Fibroblast of skin of scalp (primary cell): ENCODE results near the gene DRAM2.
"Not testable (repeated sequence)": the region's sequence is repeated elsewhere in the genome, so short reads cannot be mapped to it uniquely, and the experiment has no call there.

ENCODE experiments used
- DNase-seq: peaks from one replicate; pipeline ENCODE4 v3.0.0-alpha.2; 2013

The DRAM2 gene

DNA sequence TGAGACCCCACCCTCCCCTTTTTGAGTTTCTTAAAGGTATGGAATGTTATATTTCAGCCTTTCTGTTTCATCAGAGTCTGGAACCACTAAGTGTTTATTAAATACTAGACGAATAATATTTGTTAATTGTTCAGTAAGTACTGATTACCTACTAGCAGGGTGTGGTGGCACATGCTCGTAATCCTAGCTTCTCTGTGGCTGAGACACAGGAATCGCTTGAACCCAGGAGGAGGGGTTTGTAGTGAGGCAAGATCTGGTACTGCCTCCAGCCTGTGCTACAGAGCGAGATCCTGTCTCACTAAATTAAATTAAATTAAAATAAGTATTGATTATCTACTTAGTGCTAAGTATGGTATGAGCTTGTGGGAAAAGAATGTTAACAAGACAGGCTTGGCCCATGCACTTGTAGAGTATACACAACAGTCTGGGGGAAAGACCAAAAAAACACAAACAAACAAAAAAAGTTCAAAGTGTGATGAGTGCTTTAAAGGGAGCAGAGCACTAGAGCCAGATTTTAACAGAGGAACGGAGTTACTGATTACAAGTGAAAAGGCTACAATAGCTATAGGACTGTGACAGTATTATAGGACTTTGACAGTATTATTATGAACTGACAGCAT, 2.6 kb upstream of the DRAM2 start:
- DNase-seq = no peak

DNA sequence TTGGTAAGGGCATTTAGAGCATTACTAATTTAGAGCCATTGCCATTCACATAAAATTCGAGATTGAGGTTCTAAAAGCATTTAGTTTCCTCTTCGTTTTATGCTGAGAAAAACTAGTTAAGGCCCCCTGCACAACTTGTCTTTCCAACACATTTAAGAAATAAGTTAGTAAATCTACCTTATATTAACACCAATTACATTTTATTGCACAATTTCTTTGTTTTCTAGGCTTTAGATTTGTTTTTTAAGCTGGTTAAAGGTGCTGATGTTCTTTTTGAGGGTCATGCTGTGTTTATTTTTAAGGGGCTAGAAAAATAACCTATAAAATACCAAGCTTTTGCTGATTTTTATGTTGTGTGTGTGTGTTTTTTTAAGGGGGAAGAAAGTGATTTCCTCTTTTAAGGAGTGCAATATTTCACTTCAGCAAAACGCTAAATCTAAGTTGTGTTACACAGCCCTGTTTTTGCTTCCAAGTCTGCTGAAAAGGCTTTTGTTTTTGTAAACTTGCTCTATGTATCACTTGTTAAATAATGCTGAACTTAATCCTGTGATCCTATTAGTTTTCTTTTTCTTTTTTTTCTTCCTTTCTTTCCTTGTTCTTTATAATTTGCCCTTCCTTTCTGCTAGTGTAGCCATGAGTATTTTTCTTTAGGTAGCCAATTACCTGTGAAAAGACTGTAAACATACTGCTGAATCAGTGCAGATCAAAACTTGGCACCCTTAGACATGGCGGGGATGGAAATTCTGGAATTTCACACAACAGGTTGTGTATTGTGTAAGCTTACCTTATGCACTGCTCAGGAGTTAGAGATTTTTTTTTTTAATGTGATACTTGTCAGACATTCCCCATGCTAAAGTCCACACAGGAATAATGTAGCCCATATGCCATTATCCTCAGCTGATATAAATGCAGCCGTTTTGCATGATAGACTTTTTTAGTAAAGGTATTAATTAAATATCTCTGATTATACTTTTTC, 1.6 kb upstream of the DRAM2 start:
- DNase-seq = no peak

- DNase-seq = peak; percentile 39
Measured at GRCh38 chr1:111140680-111140967, 731 bp upstream of the DRAM2 start.

DNA sequence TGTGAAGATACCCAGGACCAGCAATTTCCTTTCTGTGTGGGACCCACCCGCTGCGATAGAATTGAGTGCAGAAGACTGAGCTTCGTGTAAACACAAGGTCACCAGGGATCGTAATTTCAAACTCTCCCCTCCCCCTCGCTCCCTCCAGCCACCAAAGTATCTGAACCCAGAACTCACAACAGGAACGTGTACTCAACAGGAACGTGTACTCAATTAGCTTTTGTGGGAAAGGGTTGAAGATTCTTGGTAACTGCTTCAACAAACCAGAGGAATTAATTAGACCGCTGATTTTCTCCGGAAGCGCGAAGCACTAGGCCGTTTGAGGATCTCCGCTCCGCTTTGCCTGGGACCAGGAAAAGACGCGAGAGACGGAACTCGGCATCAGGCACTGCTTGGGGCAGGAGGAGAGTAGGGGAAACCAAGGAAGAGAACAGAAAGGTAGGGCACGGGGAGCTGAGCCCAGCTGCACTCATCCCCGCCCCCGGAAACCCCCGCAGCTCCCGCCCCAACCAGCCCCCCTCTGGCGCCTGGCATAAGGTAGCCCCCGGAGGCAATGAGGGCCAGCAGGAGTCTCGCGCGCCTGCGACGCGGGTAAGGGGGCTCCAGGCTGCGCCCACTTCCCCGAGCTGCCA, 453 bp downstream of the DRAM2 start:
- DNase-seq = peak; percentile 56

DNA sequence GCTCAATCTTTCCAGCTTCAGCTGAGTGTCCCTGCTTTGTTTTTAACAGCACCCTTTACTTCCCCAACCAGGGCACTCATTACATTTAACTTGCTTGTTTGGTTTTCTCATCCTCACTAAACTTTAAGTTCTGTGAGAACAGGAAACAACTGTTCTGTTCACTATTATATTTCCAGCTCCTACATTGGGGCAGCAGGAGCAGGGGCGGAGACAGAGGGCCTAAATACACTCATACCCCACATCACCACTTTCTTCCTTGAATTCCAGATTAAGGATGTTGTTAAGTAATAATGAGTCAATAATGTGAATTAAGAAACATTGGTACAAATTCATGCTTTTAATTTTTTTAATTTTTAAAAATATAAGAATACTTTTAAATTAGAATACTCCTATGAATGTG, 6.0 kb downstream of the DRAM2 start:
- no peak for DNase-seq

- no peak for DNase-seq
Measured at GRCh38 chr1:111131693-111132092, 8.2 kb downstream of the DRAM2 start.

DNA sequence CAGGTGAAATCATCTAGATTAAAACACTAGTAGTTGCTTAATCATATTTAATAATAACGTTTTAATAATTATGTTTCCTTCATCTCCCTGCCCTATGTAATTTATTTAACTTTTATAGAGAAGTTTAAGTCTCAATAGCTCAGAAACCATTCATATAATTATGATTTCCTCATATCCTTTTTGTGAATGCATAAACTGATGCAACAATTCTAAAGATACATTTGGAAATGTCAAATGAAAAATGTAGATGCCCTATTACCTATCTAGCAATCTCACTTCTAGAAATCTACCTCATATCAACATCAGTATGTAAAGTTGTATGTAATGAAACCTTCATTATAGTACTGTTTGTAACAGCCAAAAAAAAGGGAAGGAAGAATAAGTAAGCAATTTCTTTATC, 10.5 kb downstream of the DRAM2 start:
- no peak for DNase-seq

- no peak for DNase-seq
Measured at GRCh38 chr1:111127923-111128643, 11.8 kb downstream of the DRAM2 start.

- no peak for DNase-seq
Measured at GRCh38 chr1:111126354-111126753, 13.5 kb downstream of the DRAM2 start.

GRCh38 chr1:111116496-111116895, 23.4 kb downstream of the DRAM2 start:
- DNase-seq = no peak

DNA sequence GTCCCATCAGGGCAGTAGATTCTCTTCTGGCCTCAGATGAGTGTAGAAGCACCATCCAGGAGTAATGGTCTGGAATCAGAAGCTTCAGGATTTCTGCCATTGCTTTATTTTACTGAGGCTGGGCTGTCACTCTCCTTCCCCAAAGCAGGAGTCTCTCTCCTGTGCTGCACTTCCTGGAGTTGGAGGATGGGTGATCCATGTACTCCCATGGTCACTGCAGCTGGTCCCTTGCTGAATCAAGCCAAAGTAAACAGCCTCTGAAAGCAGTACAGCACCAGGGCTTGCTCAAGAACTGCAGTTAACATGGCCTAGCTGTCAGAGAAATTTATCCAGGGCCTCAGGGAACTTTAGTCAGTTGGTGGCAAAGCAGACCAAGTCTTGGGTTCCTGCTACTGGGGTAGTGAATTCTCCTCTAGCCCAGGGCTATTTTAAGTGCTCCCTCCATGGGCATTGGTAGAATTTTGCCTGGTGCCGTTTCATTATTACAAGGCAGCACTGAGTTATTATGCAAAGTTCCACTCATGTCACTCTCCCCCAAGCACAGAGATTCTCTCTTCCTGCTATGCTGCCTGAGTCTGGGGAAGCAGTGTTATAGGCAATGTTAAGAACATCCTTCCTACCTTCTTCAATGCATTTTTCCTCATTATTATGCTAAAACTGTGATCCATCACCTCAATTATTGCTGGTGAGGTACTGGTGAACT, 29.5 kb downstream of the DRAM2 start:
- no peak for DNase-seq

- no peak for DNase-seq
Measured at GRCh38 chr1:111104981-111105380, 34.9 kb downstream of the DRAM2 start.

- no peak for DNase-seq
Measured at GRCh38 chr1:111101854-111102642, 37.8 kb downstream of the DRAM2 start.

DNA sequence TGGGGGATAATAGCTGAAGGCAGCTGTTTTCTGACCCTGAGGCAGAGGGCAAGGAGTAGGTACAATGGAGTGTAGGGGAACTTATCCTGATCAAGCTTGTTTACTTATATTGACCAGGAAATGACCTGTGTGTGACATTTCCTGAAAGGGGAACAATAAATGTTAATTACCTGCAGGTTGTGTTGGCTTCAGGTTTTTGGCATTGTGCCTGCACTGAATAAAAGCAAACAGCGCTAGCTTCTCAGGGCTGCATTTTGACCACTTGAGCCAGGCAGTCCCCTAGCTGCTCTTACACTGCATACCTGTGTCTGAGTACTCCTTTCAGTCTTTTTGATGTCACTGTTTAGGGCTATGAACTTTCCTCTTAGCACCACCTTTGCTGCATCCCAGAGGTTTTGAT, 40.6 kb downstream of the DRAM2 start:
- DNase-seq = no peak

DNA sequence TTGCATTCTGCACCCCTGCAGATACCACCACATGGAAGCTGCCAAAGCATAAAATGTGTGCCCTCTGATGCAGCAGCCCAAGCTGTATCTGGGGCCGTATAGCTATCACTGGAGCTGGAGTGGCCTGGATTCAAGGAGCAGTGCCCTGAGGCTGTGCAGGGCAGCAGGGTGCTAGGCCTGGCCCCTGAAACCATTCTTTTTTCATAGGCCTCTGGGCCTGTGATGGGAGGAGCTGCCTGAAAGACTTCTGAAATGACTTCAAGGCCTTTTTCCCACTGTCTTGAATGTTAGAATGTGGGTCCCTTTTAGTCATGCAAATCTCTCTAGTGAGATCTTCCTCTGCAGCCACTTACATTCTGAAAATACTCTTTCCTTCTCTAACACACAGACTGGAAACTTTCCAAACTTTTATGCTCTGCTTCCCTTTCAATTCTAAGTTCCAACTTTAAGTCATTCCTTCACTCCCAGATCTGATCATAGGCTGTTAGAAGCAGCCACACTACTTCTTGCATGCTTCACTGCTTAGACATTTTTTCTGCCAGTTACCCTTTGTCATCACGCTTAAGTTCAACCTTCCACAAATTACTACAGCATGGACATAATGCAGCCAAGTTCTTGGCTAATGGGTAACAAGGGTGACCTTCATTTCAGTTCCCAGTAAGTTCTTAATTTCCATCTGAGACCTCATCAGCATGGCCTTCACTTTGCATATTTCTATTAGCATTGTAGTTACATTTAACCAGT, 42.4 kb downstream of the DRAM2 start:
- DNase-seq = no peak

DNA sequence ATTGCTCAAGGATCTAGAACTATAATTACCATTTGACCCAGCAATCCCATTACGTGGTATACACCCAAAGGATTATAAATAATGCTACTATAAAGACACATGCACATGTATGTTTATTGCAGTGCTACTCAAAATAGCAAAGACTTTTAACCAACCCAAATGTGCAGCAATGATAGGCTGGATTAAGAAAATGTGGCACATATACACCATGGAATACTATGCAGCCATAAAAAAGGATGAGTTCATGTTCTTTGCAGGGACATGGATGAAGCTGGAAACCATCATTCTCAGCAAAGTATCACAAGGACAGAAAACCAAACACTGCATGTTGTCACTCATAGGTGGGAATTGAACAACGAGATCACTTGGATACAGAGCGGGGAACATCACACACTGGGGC, 44.5 kb downstream of the DRAM2 start:
- not testable (repeated sequence) for DNase-seq

DNA sequence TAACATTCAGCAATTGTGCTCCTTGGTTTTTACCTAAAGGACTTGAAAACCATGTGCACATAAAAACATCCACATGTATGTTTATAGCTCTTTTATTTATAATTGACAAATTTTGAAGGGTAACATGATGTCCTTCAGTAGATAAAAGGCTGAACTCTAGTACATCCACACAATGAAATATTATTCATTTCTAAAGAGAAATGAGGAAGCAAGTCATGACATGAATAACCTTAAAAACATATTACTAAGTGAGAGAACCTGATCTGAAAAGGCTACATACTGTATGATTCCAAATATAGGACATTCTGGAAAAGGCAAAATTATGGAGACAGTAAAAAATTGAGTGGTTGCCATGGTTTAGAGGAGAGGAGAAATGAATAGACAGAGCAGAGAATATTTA, 50.3 kb downstream of the DRAM2 start:
- no peak for DNase-seq

DNA sequence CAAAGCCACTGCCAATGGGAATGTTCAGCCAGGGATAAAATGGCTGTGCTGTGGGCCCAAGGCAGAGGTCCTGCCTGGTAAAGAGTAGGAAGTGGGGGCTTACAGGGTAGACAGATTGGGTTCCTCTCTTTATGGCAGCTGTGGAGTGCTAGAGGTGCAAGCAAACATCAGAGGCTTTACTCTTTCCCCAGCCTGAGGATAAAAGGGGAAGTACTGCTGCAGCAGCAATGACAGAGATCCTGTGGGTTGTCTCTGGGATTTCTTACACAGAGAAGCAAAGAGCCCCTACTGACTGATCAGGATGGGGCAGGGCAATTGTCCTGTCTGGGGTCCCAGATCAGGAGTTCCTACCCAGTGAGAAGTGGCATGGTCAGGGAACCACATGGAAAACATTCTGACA, 54.2 kb downstream of the DRAM2 start:
- no peak for DNase-seq

DNA sequence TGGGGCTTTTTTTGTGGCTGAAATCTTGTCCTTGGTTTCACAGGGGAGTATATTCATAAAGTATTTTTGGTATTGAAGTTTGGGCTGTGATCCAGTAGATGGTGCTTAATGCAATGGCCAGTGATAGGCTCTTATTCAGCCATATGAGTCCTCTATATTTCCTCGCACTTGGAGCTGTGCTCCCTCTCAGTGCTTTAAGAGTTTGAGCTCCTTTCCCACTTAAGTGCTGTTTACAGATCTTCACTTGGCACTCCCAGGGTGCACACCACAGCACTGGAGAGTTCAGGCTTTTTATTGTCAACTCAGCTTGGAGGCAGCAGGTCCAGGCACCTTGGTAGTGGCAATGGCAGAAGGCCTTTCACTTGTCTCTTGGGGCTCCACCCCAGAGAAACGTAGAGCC, 54.9 kb downstream of the DRAM2 start:
- no peak for DNase-seq

GRCh38 chr1:111082421-111083203, 57.3 kb downstream of the DRAM2 start:
- DNase-seq = peak; percentile 61
